H9 (cell line): ENCODE measurements around the gene ADPRH. TPM values are rescaled to one million over a fixed set of nuclear protein-coding genes. Genes with fewer than 3 reads are reported as not detected.

Experiments used
- DNase-seq: peaks from one replicate; pipeline ENCODE4 v3.0.0-alpha.2; 2017
- H2AFZ ChIP-seq: one replicate; pipeline ENCODE4 v1.6.1; 2013; ENCODE audit warnings: mild to moderate bottlenecking, low read length, control low read depth, moderate library complexity
- H2AK5ac ChIP-seq: 2 replicates; pipeline ENCODE4 v1.6.1; 2013; ENCODE audit warnings: low read length, control low read depth, mixed read lengths; ENCODE audit not compliant: insufficient read length
- H2BK120ac ChIP-seq: one replicate; pipeline ENCODE4 v1.6.1; 2013; ENCODE audit warnings: low read depth, mild to moderate bottlenecking, low read length, control low read depth, inconsistent platforms; ENCODE audit not compliant: poor library complexity, severe bottlenecking
- H2BK12ac ChIP-seq: 2 replicates; pipeline ENCODE4 v1.6.1; 2013; ENCODE audit warnings: low read length, control low read depth, mixed read lengths, low read depth; ENCODE audit not compliant: insufficient read length
- H2BK15ac ChIP-seq: 2 replicates; pipeline ENCODE4 v1.6.1; 2013; ENCODE audit warnings: low read depth, low read length, control low read depth
- H2BK20ac ChIP-seq: one replicate; pipeline ENCODE4 v1.6.1; 2013; ENCODE audit warnings: low read depth, mild to moderate bottlenecking, low read length, control low read depth, inconsistent platforms; ENCODE audit not compliant: poor library complexity, severe bottlenecking
- H2BK5ac ChIP-seq: 2 replicates; pipeline ENCODE4 v1.6.1; 2013; ENCODE audit warnings: low read length, control low read depth, mixed read lengths; ENCODE audit not compliant: insufficient read length
- H3K14ac ChIP-seq: 2 replicates; pipeline ENCODE4 v1.6.1; 2013; ENCODE audit warnings: low read length, control low read depth; ENCODE audit not compliant: insufficient read depth
- H3K18ac ChIP-seq: 2 replicates; pipeline ENCODE4 v1.6.1; 2013; ENCODE audit warnings: low read depth, mild to moderate bottlenecking, mixed read lengths, low read length, control low read depth; ENCODE audit not compliant: insufficient read length
- H3K23ac ChIP-seq: 2 replicates; pipeline ENCODE4 v1.6.1; 2013; ENCODE audit warnings: low read length, control low read depth, mixed read lengths, low read depth; ENCODE audit not compliant: insufficient read length
- H3K23me2 ChIP-seq: 2 replicates; pipeline ENCODE4 v1.6.1; 2013; ENCODE audit warnings: low read depth, mild to moderate bottlenecking, mixed read lengths, low read length, control low read depth; ENCODE audit not compliant: insufficient read length, poor library complexity, severe bottlenecking
- H3K27ac ChIP-seq: 2 replicates; pipeline ENCODE4 v1.5.1; 2013; ENCODE audit warnings: low read length, control low read depth, mixed read lengths, low read depth; ENCODE audit not compliant: insufficient read length
- H3K27me3 ChIP-seq: 2 replicates; pipeline ENCODE4 v1.6.1; 2013; ENCODE audit warnings: low read length, control low read depth, inconsistent platforms; ENCODE audit not compliant: insufficient read depth
- H3K4ac ChIP-seq: 2 replicates; pipeline ENCODE4 v1.6.1; 2013; ENCODE audit warnings: low read depth, mild to moderate bottlenecking, control low read depth, inconsistent platforms, low read length, moderate library complexity
- H3K4me1 ChIP-seq: 2 replicates; pipeline ENCODE4 v1.6.1; 2013; ENCODE audit warnings: low read length, control low read depth, inconsistent platforms; ENCODE audit not compliant: insufficient read depth
- H3K4me2 ChIP-seq: 2 replicates; pipeline ENCODE4 v1.6.1; 2013; ENCODE audit warnings: low read length, control low read depth, mixed read lengths; ENCODE audit not compliant: insufficient read length, insufficient read depth
- H3K56ac ChIP-seq: 2 replicates; pipeline ENCODE4 v1.6.1; 2013; ENCODE audit warnings: low read depth, mild to moderate bottlenecking, mixed read lengths, low read length, control low read depth; ENCODE audit not compliant: insufficient read length
- H3K79me1 ChIP-seq: 2 replicates; pipeline ENCODE4 v1.6.1; 2013; ENCODE audit warnings: low read depth, mild to moderate bottlenecking, moderate library complexity, low read length, control low read depth, inconsistent platforms; ENCODE audit not compliant: insufficient read depth, poor library complexity, severe bottlenecking
- H3K79me2 ChIP-seq: 2 replicates; pipeline ENCODE4 v1.6.1; 2013; ENCODE audit warnings: low read length, control low read depth, inconsistent platforms; ENCODE audit not compliant: insufficient read depth
- H3K9ac ChIP-seq: 2 replicates; pipeline ENCODE4 v1.6.1; 2013; ENCODE audit warnings: low read length, control low read depth, mixed read lengths; ENCODE audit not compliant: insufficient read length; ENCODE audit errors: extremely low read depth
- H3K9me3 ChIP-seq: one replicate; pipeline ENCODE4 v1.6.1; 2013; ENCODE audit warnings: low read depth, low read length, inconsistent platforms; ENCODE audit not compliant: control insufficient read depth
- H3T11ph ChIP-seq: one replicate; pipeline ENCODE4 v1.6.1; 2013; ENCODE audit warnings: mild to moderate bottlenecking, low read length, control low read depth, inconsistent platforms
- H4K20me1 ChIP-seq: one replicate; pipeline ENCODE4 v1.6.1; 2013; ENCODE audit not compliant: control insufficient read depth, insufficient read length, insufficient read depth
- H4K5ac ChIP-seq: 2 replicates; pipeline ENCODE4 v1.6.1; 2013; ENCODE audit warnings: low read depth, mild to moderate bottlenecking, mixed read lengths, low read length, control low read depth; ENCODE audit not compliant: insufficient read length
- H4K8ac ChIP-seq: replicated peaks from 2 replicates; pipeline ENCODE4 v1.6.1; 2013; ENCODE audit warnings: low read length, control low read depth, mixed read lengths, low read depth; ENCODE audit not compliant: insufficient read length
- H4K91ac ChIP-seq: 2 replicates; pipeline ENCODE4 v1.6.1; 2013; ENCODE audit warnings: low read depth, mild to moderate bottlenecking, moderate library complexity, mixed read lengths, low read length, control low read depth; ENCODE audit not compliant: insufficient read length
- H3K27ac Mint-ChIP-seq, 3 experiments: 2 replicates in 2 of 3; 3 replicates in 1 of 3; pipeline ENCODE4 v1.8.0; 2020 to 2021; ENCODE audit warnings: mixed read lengths in 3 of 3, mild to moderate bottlenecking in 1 of 3, moderate library complexity in 1 of 3
- H3K27me3 Mint-ChIP-seq: 2 replicates; pipeline ENCODE4 v1.8.0; 2021; ENCODE audit warnings: low read depth, mild to moderate bottlenecking, moderate library complexity, mixed read lengths
- H3K36me3 Mint-ChIP-seq, 3 experiments: 2 replicates in 2 of 3; 3 replicates in 1 of 3; pipeline ENCODE4 v1.8.0; 2020 to 2021; ENCODE audit warnings: low read depth in 3 of 3, mixed read lengths in 3 of 3; ENCODE audit not compliant: insufficient read depth in 1 of 3
- H3K4me1 Mint-ChIP-seq, 2 experiments: 2 replicates each; pipeline ENCODE4 v1.8.0; 2020; ENCODE audit warnings: mixed read lengths in 2 of 2
- H3K4me3 Mint-ChIP-seq, 2 experiments: 2 replicates in 1 of 2; 3 replicates in 1 of 2; pipeline ENCODE4 v1.8.0; 2020 to 2021; ENCODE audit warnings: mild to moderate bottlenecking in 2 of 2, mixed read lengths in 2 of 2, moderate library complexity in 1 of 2
- H3K9me3 Mint-ChIP-seq, 2 experiments: 2 replicates in 1 of 2; 3 replicates in 1 of 2; pipeline ENCODE4 v1.8.0; 2020; ENCODE audit warnings: mild to moderate bottlenecking in 2 of 2, mixed read lengths in 2 of 2, moderate library complexity in 1 of 2
- CTCF ChIP-seq: fragments of 200-600 bp; sonication (generic); conservative IDR thresholded peaks from 3 replicates; pipeline ENCODE4 v1.8.0; 2021; ENCODE audit warnings: antibody characterized with exemption, mild to moderate bottlenecking
- WGBS: extraction: QIAGEN DNeasy Blood & Tissue Kit; methylation state at CpG from one replicate; pipeline ENCODE4 v1.1.7; 2013; ENCODE audit warnings: missing lambda C conversion rate, low lambda C conversion rate, mixed read lengths; ENCODE audit not compliant: insufficient read length; ENCODE audit errors: extremely low coverage; 5-methylcytosine and 5-hydroxymethylcytosine counted together
- total RNA-seq: library from RNA; stranded (reverse); gene quantifications from 2 replicates; pipeline ENCODE4 v1.2.1, GENCODE V29; 2021

The ADPRH gene
- total RNA-seq, 1 experiment from 2014 or later = 3.1 TPM

GRCh38 chr3:119588112-119588511 lies 8.8 kb downstream of the ADPRH start:
- Histone ChIP-seq H3K9me3 (no peaks in the 10 kb centered on the region), H3K4me2 (no peak overlapping the region), H3K18ac (no peak overlapping the region), H2BK12ac (no peak overlapping the region), H4K20me1 (no peaks in the 10 kb centered on the region), H3K23me2 (no peaks in the 10 kb centered on the region), H3K23ac (no peak overlapping the region), H4K91ac (no peak overlapping the region), H3K79me2 (no peaks in the 10 kb centered on the region), H2BK120ac (no peak overlapping the region), H3K27me3 (no peaks in the 10 kb centered on the region), H3K79me1 (no peaks in the 10 kb centered on the region), H3K56ac (no peak overlapping the region), H3K4me1 (no peaks in the 10 kb centered on the region; the same call in 1 of the 2 replicates), H2BK15ac (no peak overlapping the region), H2AK5ac (no peak overlapping the region), H3K4ac (no peak overlapping the region), H2BK20ac (no peak overlapping the region), H4K8ac (no peak overlapping the region), H3K14ac (no peak overlapping the region), H2BK5ac (no peak overlapping the region), H2AFZ (no peak overlapping the region), H3K9ac (no peak overlapping the region), H3T11ph (no peak overlapping the region), H3K27ac (no peak overlapping the region), H4K5ac (no peak overlapping the region)
- Mint-ChIP-seq H3K27me3 (peaks cover 5% of the 10 kb centered on the region), H3K9me3 (peaks cover 6 to 13% of the 10 kb centered on the region in 2 experiments; a peak in 4 of 5 replicates), H3K36me3 (peaks cover 0 to 5% (median 2%) of the 10 kb centered on the region in 3 experiments; a peak in 5 of 7 replicates), H3K4me1 (peaks cover 17 to 21% of the 10 kb centered on the region in 2 experiments), H3K4me3 (no peak overlapping the region), H3K27ac (no peak overlapping the region)
- no peak for TF ChIP-seq CTCF
- DNase-seq = no peak
- no CpG with 5 or more reads among the region's 3 CpGs for WGBS
